KMS-11 (cell line): ENCODE measurements around the gene HMGCS1.

Experiments
- H2AFZ ChIP-seq: fragments of 200-600 bp; sonication (generic); 2 replicates; pipeline ENCODE4 v1.6.1; 2016; ENCODE audit warnings: antibody characterized with exemption, mixed run types, low read depth
- H3K27ac ChIP-seq: fragments of 200-600 bp; sonication (generic); 2 replicates; pipeline ENCODE4 v1.6.1; 2016; ENCODE audit warnings: mild to moderate bottlenecking, mixed run types
- H3K27me3 ChIP-seq: fragments of 200-600 bp; sonication (generic); 2 replicates; pipeline ENCODE4 v1.6.1; 2017; ENCODE audit warnings: mild to moderate bottlenecking, low read depth, mixed run types, moderate library complexity; ENCODE audit not compliant: insufficient read depth
- H3K36me3 ChIP-seq: fragments of 200-600 bp; sonication (generic); 2 replicates; pipeline ENCODE4 v1.6.1; 2017; ENCODE audit warnings: mild to moderate bottlenecking, mixed run types; ENCODE audit not compliant: insufficient read depth
- H3K4me1 ChIP-seq: fragments of 200-600 bp; sonication (generic); 2 replicates; pipeline ENCODE4 v1.6.1; 2016; ENCODE audit warnings: mild to moderate bottlenecking, low read depth, mixed run types; ENCODE audit not compliant: poor library complexity, severe bottlenecking
- H3K4me2 ChIP-seq: fragments of 200-600 bp; sonication (generic); 2 replicates; pipeline ENCODE4 v1.7.0; 2016; ENCODE audit warnings: mild to moderate bottlenecking, mixed run types
- H3K4me3 ChIP-seq: fragments of 200-600 bp; sonication (generic); IDR thresholded peaks from 2 replicates; pipeline ENCODE4 v1.6.1; 2017; ENCODE audit warnings: low read depth, low read length, mixed read lengths; ENCODE audit not compliant: insufficient read depth
- H3K79me2 ChIP-seq: fragments of 200-600 bp; sonication (generic); 2 replicates; pipeline ENCODE4 v1.6.1; 2016; ENCODE audit warnings: low read depth, mixed run types; ENCODE audit not compliant: insufficient read depth
- H3K9ac ChIP-seq: fragments of 200-600 bp; sonication (generic); 2 replicates; pipeline ENCODE4 v1.6.1; 2016; ENCODE audit warnings: mild to moderate bottlenecking, mixed run types
- H4K20me1 ChIP-seq: fragments of 200-600 bp; sonication (generic); 2 replicates; pipeline ENCODE4 v1.6.1; 2016; ENCODE audit warnings: mild to moderate bottlenecking, mixed run types; ENCODE audit not compliant: insufficient read depth
- CTCF ChIP-seq: fragments of 200-600 bp; sonication (generic); conservative IDR thresholded peaks from 2 replicates; pipeline ENCODE4 v1.6.1; 2017; ENCODE audit warnings: low read depth, mild to moderate bottlenecking, antibody characterized with exemption, low read length, moderate library complexity, mixed read lengths

HMGCS1 gene

DNA sequence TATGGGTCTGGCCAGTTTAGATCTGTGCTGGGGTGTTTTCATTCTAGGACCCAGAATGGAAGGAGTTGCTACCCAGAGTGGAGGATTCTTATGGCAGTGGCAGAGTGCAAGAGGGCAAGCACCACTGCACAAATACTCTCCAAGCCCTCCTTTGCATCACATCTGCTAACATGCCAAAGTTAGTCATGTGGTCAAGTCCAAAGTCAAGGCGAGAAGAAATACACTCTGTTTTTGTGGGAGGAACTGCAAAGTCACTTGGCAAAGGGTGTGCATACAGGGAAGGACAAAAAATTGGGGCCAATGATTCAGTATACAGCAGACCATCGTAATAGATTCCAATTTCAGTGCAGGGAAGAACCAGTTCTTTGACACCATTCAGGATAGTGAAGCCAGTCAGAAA is 43.9 kb upstream of the HMGCS1 start:
- Histone ChIP-seq H4K20me1 (no peaks in the 10 kb centered on the region), H3K27me3 (no peaks in the 10 kb centered on the region), H3K4me1 (no peaks in the 10 kb centered on the region), H3K27ac (no peak overlapping the region), H3K4me2 (no peak overlapping the region), H3K79me2 (no peaks in the 10 kb centered on the region), H3K4me3 (no peak overlapping the region), H3K9ac (no peak overlapping the region), H2AFZ (no peak overlapping the region), H3K36me3 (no peaks in the 10 kb centered on the region)
- TF ChIP-seq CTCF = no peak

GRCh38 chr5:43354774-43355173 is 41.6 kb upstream of the HMGCS1 start:
- H3K9ac ChIP-seq = no peak overlapping the region
- H3K36me3 ChIP-seq = no peaks in the 10 kb centered on the region
- H3K79me2 ChIP-seq = no peaks in the 10 kb centered on the region
- TF ChIP-seq CTCF = no peak
- H3K4me2 ChIP-seq = no peak overlapping the region
- no peaks in the 10 kb centered on the region for H3K27me3 ChIP-seq
- H3K4me3 ChIP-seq = no peak overlapping the region
- no peaks in the 10 kb centered on the region for H4K20me1 ChIP-seq
- H3K4me1 ChIP-seq = no peaks in the 10 kb centered on the region
- no peak overlapping the region for H2AFZ ChIP-seq
- no peak overlapping the region for H3K27ac ChIP-seq

DNA sequence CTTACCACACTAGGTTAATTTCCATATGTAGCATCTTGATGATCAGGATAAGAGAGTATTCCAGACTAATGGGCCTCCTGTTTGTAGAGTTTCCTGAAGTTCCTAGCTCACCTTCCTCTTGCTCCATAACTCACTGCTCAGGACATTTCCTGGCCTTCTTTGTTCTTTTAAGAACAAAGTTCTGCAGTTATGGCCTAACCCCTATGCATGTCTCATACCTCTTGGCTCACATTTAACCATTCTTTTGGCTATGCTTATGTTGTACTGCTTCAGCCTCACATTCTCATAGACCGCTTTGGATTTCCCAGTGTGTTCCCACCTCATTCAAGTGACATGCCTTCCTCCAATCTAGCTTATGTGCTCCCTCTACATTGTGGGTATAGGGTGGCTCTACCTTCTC is 40.5 kb upstream of the HMGCS1 start:
- no peaks in the 10 kb centered on the region for H3K79me2 ChIP-seq
- TF ChIP-seq CTCF = no peak
- H3K27me3 ChIP-seq = no peaks in the 10 kb centered on the region
- no peak overlapping the region for H3K4me3 ChIP-seq
- no peak overlapping the region for H2AFZ ChIP-seq
- H3K4me1 ChIP-seq = no peaks in the 10 kb centered on the region
- H4K20me1 ChIP-seq = no peaks in the 10 kb centered on the region
- H3K27ac ChIP-seq = no peak overlapping the region
- no peak overlapping the region for H3K9ac ChIP-seq
- H3K36me3 ChIP-seq = no peaks in the 10 kb centered on the region
- no peak overlapping the region for H3K4me2 ChIP-seq

DNA sequence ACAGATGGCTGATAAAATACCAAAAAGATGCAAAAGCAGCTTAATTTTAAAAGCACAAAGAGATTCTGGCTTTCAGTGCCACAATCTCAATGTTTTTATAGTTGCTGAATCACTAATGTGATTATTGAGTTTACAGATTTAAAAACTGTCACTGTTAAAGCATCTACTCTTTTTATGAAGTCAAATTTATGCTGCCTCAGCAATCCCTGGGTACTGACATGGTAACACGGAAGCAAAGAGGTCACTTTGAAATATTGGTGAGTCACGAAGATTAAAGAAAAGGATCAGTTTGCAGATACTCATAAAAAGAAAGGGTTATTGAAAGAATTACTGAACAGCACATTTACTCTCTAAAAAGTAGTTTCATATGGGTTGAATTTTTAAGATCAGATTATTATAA is 39.7 kb upstream of the HMGCS1 start:
- Histone ChIP-seq H3K4me2 (no peak overlapping the region), H2AFZ (no peak overlapping the region), H3K4me1 (no peaks in the 10 kb centered on the region), H3K9ac (no peak overlapping the region), H3K36me3 (no peaks in the 10 kb centered on the region), H3K4me3 (no peak overlapping the region), H4K20me1 (no peaks in the 10 kb centered on the region), H3K27me3 (no peaks in the 10 kb centered on the region), H3K79me2 (no peaks in the 10 kb centered on the region), H3K27ac (no peak overlapping the region)
- TF ChIP-seq CTCF = no peak

DNA sequence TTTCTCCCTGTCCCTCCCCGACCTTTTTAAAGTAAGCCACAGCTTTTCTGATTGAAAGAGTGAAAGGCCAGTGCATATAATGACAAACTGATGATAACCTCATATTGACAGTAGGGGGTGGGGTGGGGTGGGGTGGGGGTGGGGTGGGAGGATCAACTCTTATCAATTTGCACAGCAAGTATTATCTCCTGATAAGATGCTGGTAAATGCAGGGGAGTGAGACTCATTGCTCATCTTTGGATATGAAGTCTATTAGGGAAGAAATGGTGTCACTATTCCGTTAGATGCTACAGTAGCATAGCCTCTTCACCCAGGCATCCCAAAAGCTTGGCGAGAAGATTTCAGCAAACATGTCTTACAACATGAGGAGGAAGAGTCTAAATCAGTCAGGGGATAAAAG is 38.9 kb upstream of the HMGCS1 start:
- no peak overlapping the region for H3K9ac ChIP-seq
- no peaks in the 10 kb centered on the region for H3K36me3 ChIP-seq
- no peaks in the 10 kb centered on the region for H3K27me3 ChIP-seq
- H3K4me1 ChIP-seq = no peaks in the 10 kb centered on the region
- H3K4me2 ChIP-seq = no peak overlapping the region
- H4K20me1 ChIP-seq = no peaks in the 10 kb centered on the region
- no peak overlapping the region for H3K27ac ChIP-seq
- H2AFZ ChIP-seq = no peak overlapping the region
- no peaks in the 10 kb centered on the region for H3K79me2 ChIP-seq
- TF ChIP-seq CTCF = no peak
- H3K4me3 ChIP-seq = no peak overlapping the region
